Effector memory CD4-positive, alpha-beta T cell (primary cell): Measurements from ENCODE around the gene DNASE1L2.

ENCODE experiments used
- DNase-seq, 3 donors: peaks; one replicate each; pipeline ENCODE4 v3.0.0-alpha.2; 2020
- H3K27ac ChIP-seq: 2 replicates; pipeline ENCODE4 v1.7.0; 2013; ENCODE audit warnings: mild to moderate bottlenecking, low read length, moderate library complexity; ENCODE audit not compliant: insufficient read depth, poor library complexity, severe bottlenecking
- H3K27me3 ChIP-seq: replicated peaks from 2 replicates; pipeline ENCODE4 v1.7.0; 2013; ENCODE audit warnings: mild to moderate bottlenecking, low read length; ENCODE audit not compliant: insufficient read depth, control insufficient read depth, poor library complexity, severe bottlenecking
- H3K36me3 ChIP-seq: 2 replicates; pipeline ENCODE4 v1.7.0; 2013; ENCODE audit warnings: mild to moderate bottlenecking, low read length, moderate library complexity; ENCODE audit not compliant: control insufficient read depth, insufficient read depth
- H3K4me1 ChIP-seq: 2 replicates; pipeline ENCODE4 v1.7.0; 2013; ENCODE audit warnings: low read length, mild to moderate bottlenecking; ENCODE audit not compliant: control insufficient read depth, insufficient read depth, poor library complexity, severe bottlenecking
- H3K4me3 ChIP-seq: 2 replicates; pipeline ENCODE4 v1.7.0; 2013; ENCODE audit warnings: low read length, low read depth, mild to moderate bottlenecking; ENCODE audit not compliant: insufficient read depth, poor library complexity, severe bottlenecking
- H3K9me3 ChIP-seq: 2 replicates; pipeline ENCODE4 v1.7.0; 2013; ENCODE audit warnings: mild to moderate bottlenecking, low read length, moderate library complexity; ENCODE audit not compliant: control insufficient read depth

DNASE1L2 gene

DNA sequence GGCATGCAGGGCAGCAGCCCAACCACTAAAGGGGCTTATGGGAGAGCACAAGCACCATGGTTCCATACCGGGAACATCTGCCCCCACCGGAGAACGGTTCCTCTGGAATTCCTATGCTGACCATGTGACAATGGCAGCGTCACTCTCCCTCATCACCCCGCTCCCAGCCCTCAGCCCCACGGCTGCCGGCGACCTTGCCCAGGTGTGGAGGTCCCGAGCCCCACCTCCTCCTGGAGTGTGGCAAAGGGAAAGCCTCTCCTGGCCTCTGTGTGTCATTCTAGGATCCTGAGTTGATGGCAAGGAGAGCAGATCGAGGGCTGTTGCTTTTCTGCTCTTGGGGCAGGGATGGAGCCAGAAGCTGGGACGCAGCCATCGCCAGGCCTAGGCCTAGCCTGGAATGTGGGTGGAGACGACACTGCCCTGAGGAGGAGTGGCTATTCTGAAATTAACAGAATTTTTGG is 49.5 kb downstream of the DNASE1L2 start:
- Histone ChIP-seq H3K27ac (no peak overlapping the region), H3K4me3 (no peak overlapping the region), H3K27me3 (no peaks in the 10 kb centered on the region), H3K4me1 (no peaks in the 10 kb centered on the region), H3K9me3 (no peaks in the 10 kb centered on the region), H3K36me3 (no peaks in the 10 kb centered on the region)
- DNase-seq: no peak

DNA sequence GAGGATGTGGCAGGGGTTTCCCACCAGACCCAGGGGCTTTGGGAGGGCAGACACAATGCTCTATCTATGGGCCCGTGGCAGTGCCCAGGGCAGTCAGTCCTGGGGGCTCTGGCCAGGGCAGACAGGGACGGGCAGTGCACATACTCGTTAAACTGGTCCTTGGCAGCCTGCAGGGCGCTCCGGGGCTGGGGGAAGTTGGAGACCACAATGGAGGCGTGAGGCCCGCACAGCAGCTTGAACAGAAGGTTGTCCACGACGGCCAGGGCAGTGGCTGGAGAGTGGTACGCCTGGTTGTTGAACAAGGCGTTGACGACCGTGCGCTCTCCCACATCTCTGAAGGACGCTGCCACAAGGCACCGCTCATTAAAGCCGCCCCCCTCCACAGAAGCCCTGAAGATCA is 50.3 kb downstream of the DNASE1L2 start:
- H3K27me3 ChIP-seq: no peaks in the 10 kb centered on the region
- H3K4me1 ChIP-seq: no peaks in the 10 kb centered on the region
- H3K27ac ChIP-seq: no peak overlapping the region
- H3K9me3 ChIP-seq: no peaks in the 10 kb centered on the region
- no peak overlapping the region for H3K4me3 ChIP-seq
- DNase-seq: no peak
- H3K36me3 ChIP-seq: no peaks in the 10 kb centered on the region

DNA sequence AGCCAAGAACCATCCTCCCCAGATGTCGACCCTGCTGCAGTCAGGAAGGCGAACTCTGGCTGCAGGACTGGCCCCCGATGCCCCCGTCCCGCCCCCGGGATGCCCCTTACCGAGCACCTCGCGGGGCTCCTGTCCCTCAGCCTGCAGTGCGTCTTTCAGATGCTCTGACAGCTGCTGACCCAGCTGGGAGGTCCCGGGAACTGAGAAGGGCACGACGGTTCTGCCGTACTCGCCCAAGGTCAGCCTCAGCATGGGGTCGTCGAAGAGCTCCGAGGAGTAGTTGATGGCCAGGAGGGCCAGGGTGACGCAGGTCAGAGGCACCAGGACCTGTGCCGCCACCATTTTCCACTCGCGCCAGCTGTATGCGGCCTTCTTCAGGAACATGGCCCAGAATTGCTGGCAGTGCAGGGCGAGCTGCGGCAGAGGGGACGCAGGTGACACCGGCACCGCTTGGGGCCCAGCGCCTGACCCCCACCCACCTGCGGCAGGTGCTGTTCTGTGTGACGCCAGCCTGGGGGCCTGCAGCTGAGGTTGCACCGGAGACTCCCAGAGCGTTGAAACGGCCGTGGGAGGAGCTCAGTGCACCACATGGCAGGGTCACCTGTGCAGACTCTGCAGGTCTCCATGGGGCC is 51.8 kb downstream of the DNASE1L2 start:
- Histone ChIP-seq H3K27me3 (no peaks in the 10 kb centered on the region), H3K36me3 (no peaks in the 10 kb centered on the region), H3K9me3 (no peaks in the 10 kb centered on the region), H3K4me3 (no peak overlapping the region), H3K4me1 (no peaks in the 10 kb centered on the region), H3K27ac (no peak overlapping the region)
- no peak for DNase-seq
